CD14-positive monocyte (primary cell): ENCODE results near the gene SELENOO. TPM values are rescaled to one million over a fixed set of nuclear protein-coding genes. Genes with fewer than 3 reads are reported as not detected.

Experiments used
- DNase-seq, 3 donors: peaks; one replicate each; pipeline ENCODE4 v3.0.0-alpha.2; 2011 to 2022
- H2AFZ ChIP-seq: 2 replicates; pipeline ENCODE4 v1.6.0; 2012; ENCODE audit warnings: mild to moderate bottlenecking, low read depth, low read length, inconsistent platforms; ENCODE audit not compliant: insufficient read depth, poor library complexity, severe bottlenecking
- H3K27ac ChIP-seq, 2 donors: 1 replicate in 1 of 2; 2 replicates in 1 of 2; pipeline ENCODE4 v1.5.1; 2012 to 2013; ENCODE audit warnings: low read length in 2 of 2, control low read depth in 1 of 2, inconsistent platforms in 1 of 2, low read depth in 1 of 2, mild to moderate bottlenecking in 1 of 2
- H3K27me3 ChIP-seq, 2 donors: one replicate each; pipeline versions ENCODE4 v1.6.0 to v1.6.1; 2011 to 2013; ENCODE audit warnings: low read length in 2 of 2; ENCODE audit not compliant: control insufficient read depth in 2 of 2, insufficient read depth in 2 of 2
- H3K36me3 ChIP-seq, 2 donors: replicated peaks in 1 of 2; 1 replicate in 1 of 2; 2 replicates in 1 of 2; pipeline versions ENCODE4 v1.5.1 to v1.6.1; 2012 to 2013; ENCODE audit warnings: low read length in 2 of 2, control low read depth in 1 of 2, inconsistent platforms in 1 of 2, mild to moderate bottlenecking in 1 of 2; ENCODE audit not compliant: insufficient read depth in 2 of 2, control insufficient read depth in 1 of 2
- H3K4me1 ChIP-seq, 2 donors: 1 replicate in 1 of 2; 2 replicates in 1 of 2; pipeline versions ENCODE4 v1.5.1 to v1.6.1; 2012 to 2013; ENCODE audit warnings: low read length in 2 of 2, control low read depth in 1 of 2, inconsistent platforms in 1 of 2, mild to moderate bottlenecking in 1 of 2, moderate library complexity in 1 of 2; ENCODE audit not compliant: insufficient read depth in 2 of 2, control insufficient read depth in 1 of 2
- H3K4me2 ChIP-seq: replicated peaks from 2 replicates; pipeline ENCODE3; 2012; ENCODE audit warnings: low read length, moderate library complexity, mild to moderate bottlenecking; ENCODE audit not compliant: poor library complexity, severe bottlenecking; ENCODE audit errors: extremely low read depth
- H3K4me3 ChIP-seq, 3 experiments: fragments of 200-600 bp in 1 of 3; sonication (generic) in 1 of 3; replicated peaks in 1 of 3; 1 replicate in 2 of 3; 2 replicates in 1 of 3; pipeline ENCODE4 v1.5.1; 2011 to 2013; ENCODE audit warnings: low read length in 3 of 3, mild to moderate bottlenecking in 3 of 3, control low read depth in 2 of 3, low read depth in 2 of 3, inconsistent platforms in 1 of 3, moderate library complexity in 1 of 3
- H3K79me2 ChIP-seq: 2 replicates; pipeline ENCODE4 v1.6.0; 2012; ENCODE audit warnings: mild to moderate bottlenecking, control low read depth, inconsistent platforms, low read length, moderate library complexity; ENCODE audit not compliant: insufficient read depth
- H3K9ac ChIP-seq: 2 replicates; pipeline ENCODE4 v1.6.0; 2017; ENCODE audit warnings: low read length, mild to moderate bottlenecking; ENCODE audit not compliant: insufficient read depth, poor library complexity, severe bottlenecking
- H3K9me3 ChIP-seq, 2 donors: replicated peaks in 1 of 2; 1 replicate in 1 of 2; 2 replicates in 1 of 2; pipeline versions ENCODE4 v1.5.1 to v1.6.1; 2012 to 2013; ENCODE audit warnings: low read length in 2 of 2, control low read depth in 1 of 2; ENCODE audit not compliant: control insufficient read depth in 1 of 2, insufficient read depth in 1 of 2
- H4K20me1 ChIP-seq: 2 replicates; pipeline ENCODE4 v1.6.0; 2012; ENCODE audit warnings: mild to moderate bottlenecking, low read length, control low read depth, moderate library complexity; ENCODE audit not compliant: insufficient read depth
- H3K27ac Mint-ChIP-seq, 7 donors: one replicate each; pipeline ENCODE4 v1.8.0; 2020; ENCODE audit warnings: mild to moderate bottlenecking in 7 of 7, mixed read lengths in 7 of 7, moderate library complexity in 6 of 7, inconsistent platforms in 2 of 7
- H3K27me3 Mint-ChIP-seq, 3 donors: one replicate each; pipeline ENCODE4 v1.8.0; 2021 to 2022; ENCODE audit warnings: low read depth in 3 of 3, mild to moderate bottlenecking in 3 of 3, mixed read lengths in 3 of 3, moderate library complexity in 3 of 3, inconsistent platforms in 1 of 3
- H3K36me3 Mint-ChIP-seq, 2 donors: one replicate each; pipeline ENCODE4 v1.8.0; 2020; ENCODE audit warnings: mixed read lengths in 2 of 2, inconsistent platforms in 1 of 2, mild to moderate bottlenecking in 1 of 2
- H3K4me1 Mint-ChIP-seq: one replicate; pipeline ENCODE4 v1.8.0; 2020; ENCODE audit warnings: mild to moderate bottlenecking, mixed read lengths
- H3K4me3 Mint-ChIP-seq, 2 donors: one replicate each; pipeline ENCODE4 v1.8.0; 2020; ENCODE audit warnings: mild to moderate bottlenecking in 2 of 2, mixed read lengths in 2 of 2, moderate library complexity in 1 of 2
- H3K9me3 Mint-ChIP-seq, 7 donors: one replicate each; pipeline ENCODE4 v1.8.0; 2020 to 2022; ENCODE audit warnings: mixed read lengths in 7 of 7, mild to moderate bottlenecking in 6 of 7, moderate library complexity in 6 of 7, inconsistent platforms in 2 of 7
- CTCF ChIP-seq: fragments of 200-600 bp; IDR thresholded peaks from one replicate; pipeline ENCODE4 v1.8.0; 2022; ENCODE audit warnings: antibody characterized with exemption, mild to moderate bottlenecking
- WGBS: methylation state at CpG from one replicate; pipeline ENCODE4 v1.1.5; 2013; ENCODE audit warnings: missing lambda C conversion rate; ENCODE audit not compliant: insufficient coverage; 5-methylcytosine and 5-hydroxymethylcytosine counted together
- intact Hi-C, 2 donors: fragments of 100-400 bp; cut with micrococcal nuclease; formaldehyde crosslinking; loops; one replicate each; pipeline versions ENCODE4 v1.15.0 to v1.15.1; 2023
- polyA plus RNA-seq, 3 donors: library from polyadenylated mRNA; depleted of rRNA in 1 of 3; unstranded in 2 of 3; stranded (reverse) in 1 of 3; fragments of 300-500 nt in 2 of 3; fragments of >200 nt in 1 of 3; fragmentation: Illumina TruSeq in 2 of 3; gene quantifications; 1 replicate in 2 of 3; 2 replicates in 1 of 3; pipeline ENCODE4 v1.2.3, GENCODE V29; 2012 to 2021

SELENOO gene
- polyA plus RNA-seq, 3 donors = 2.7 to 76.9 (median 8.7) TPM

GRCh38 chr22:50157709-50158375 lies 43.0 kb upstream of the SELENOO start:
- no peak overlapping the region for H3K4me2 ChIP-seq
- 97% methylated on average over 16 of the region's 21 CpGs for WGBS

GRCh38 chr22:50160947-50161346 lies 39.9 kb upstream of the SELENOO start:
- H3K36me3 Mint-ChIP-seq = no peaks in the 10 kb centered on the region
- no peak overlapping the region for H3K4me3 Mint-ChIP-seq

More at GRCh38 chr22:50157709-50158375, 43.0 kb upstream of the SELENOO start:
- Mint-ChIP-seq H3K4me1 (no peaks in the 10 kb centered on the region), H3K36me3 (no peaks in the 10 kb centered on the region), H3K27ac (no peak overlapping the region), H3K4me3 (no peak overlapping the region), H3K27me3 (peaks cover 5 to 17% (median 5%) of the 10 kb centered on the region in 3 donors), H3K9me3 (peaks cover 0 to under 1% (median 0%) of the 10 kb centered on the region in 7 donors)
- no peak overlapping the region for H3K27ac ChIP-seq
- H4K20me1 ChIP-seq = no peaks in the 10 kb centered on the region
- no peak for DNase-seq
- H3K36me3 ChIP-seq = no peaks in the 10 kb centered on the region
- no peaks in the 10 kb centered on the region for H3K79me2 ChIP-seq
- H3K27me3 ChIP-seq = no peaks in the 10 kb centered on the region
- H2AFZ ChIP-seq = no peak overlapping the region
- H3K4me1 ChIP-seq = no peaks in the 10 kb centered on the region
- TF ChIP-seq CTCF = no peak
- intact Hi-C loops = no loop called here
- no peaks in the 10 kb centered on the region for H3K9me3 ChIP-seq
- no peak overlapping the region for H3K9ac ChIP-seq
- H3K4me3 ChIP-seq = no peak overlapping the region

More at GRCh38 chr22:50160947-50161346, 39.9 kb upstream of the SELENOO start:
- Mint-ChIP-seq H3K27ac (no peak overlapping the region), H3K4me1 (no peaks in the 10 kb centered on the region), H3K27me3 (peaks cover 5 to 24% (median 5%) of the 10 kb centered on the region in 3 donors), H3K9me3 (peaks cover 0 to 2% (median 0%) of the 10 kb centered on the region in 7 donors)
- H3K9me3 ChIP-seq = no peaks in the 10 kb centered on the region
- no peak for DNase-seq
- H3K4me3 ChIP-seq = no peak overlapping the region
- intact Hi-C loops = no loop called here
- no peaks in the 10 kb centered on the region for H3K4me1 ChIP-seq
- H2AFZ ChIP-seq = no peak overlapping the region
- no peaks in the 10 kb centered on the region for H3K79me2 ChIP-seq
- no peak overlapping the region for H3K4me2 ChIP-seq
- no peaks in the 10 kb centered on the region for H3K36me3 ChIP-seq
- TF ChIP-seq CTCF = no peak
- no peaks in the 10 kb centered on the region for H3K27me3 ChIP-seq
- WGBS = 94% methylated on average over 5 of the region's 7 CpGs
- no peak overlapping the region for H3K9ac ChIP-seq
- H3K27ac ChIP-seq = no peak overlapping the region
- H4K20me1 ChIP-seq = no peaks in the 10 kb centered on the region
